Lower leg skin (tissue), 3 donors: ENCODE results near the gene ALPL.

ENCODE experiments used
- CTCF ChIP-seq, 3 donors: fragments of 450-650 bp; IDR thresholded peaks; one replicate each; pipeline ENCODE4 v1.5.1; 2016; ENCODE audit warnings: antibody characterized with exemption in 3 of 3, mild to moderate bottlenecking in 3 of 3, moderate library complexity in 2 of 3
- POLR2A ChIP-seq, 2 donors: fragments of 450-650 bp; IDR thresholded peaks; one replicate each; pipeline ENCODE4 v1.6.1; 2016 to 2017; ENCODE audit warnings: antibody characterized with exemption in 2 of 2, mild to moderate bottlenecking in 1 of 2, moderate library complexity in 1 of 2

GRCh38 chr1:21604208-21604957, 95.2 kb downstream of the ALPL start:
- TF ChIP-seq CTCF (IDR thresholded peaks at IDR 0.05) (no peak), POLR2A (IDR thresholded peaks at IDR 0.05) (no peak)
